OCI-LY1 (cell line): ENCODE measurements around the gene SGCD.

Experiments used
- H2AFZ ChIP-seq: fragments of 200-600 bp; sonication (generic), shearing (Covaris generic); 2 replicates; pipeline ENCODE4 v1.6.0; 2014; ENCODE audit warnings: antibody characterized with exemption, mild to moderate bottlenecking, low read length
- H3F3A ChIP-seq: fragments of 200-600 bp; sonication (generic), shearing (Covaris generic); 2 replicates; pipeline ENCODE4 v1.6.0; 2014; ENCODE audit warnings: mild to moderate bottlenecking, antibody characterized with exemption, low read length, moderate library complexity; ENCODE audit not compliant: insufficient read depth
- H3K27ac ChIP-seq: fragments of 200-600 bp; sonication (generic); 2 replicates; pipeline ENCODE4 v1.5.1; 2014; ENCODE audit warnings: low read length, mixed run types, mild to moderate bottlenecking, low read depth; ENCODE audit not compliant: poor library complexity, severe bottlenecking
- H3K27me3 ChIP-seq: fragments of 200-600 bp; sonication (generic); 2 replicates; pipeline ENCODE4 v1.6.0; 2014; ENCODE audit warnings: antibody characterized with exemption, mild to moderate bottlenecking, low read length, moderate library complexity; ENCODE audit not compliant: insufficient read depth
- H3K36me3 ChIP-seq: fragments of 200-600 bp; sonication (generic); 2 replicates; pipeline ENCODE4 v1.6.1; 2014; ENCODE audit warnings: mild to moderate bottlenecking, antibody characterized with exemption, low read length, moderate library complexity, mixed read lengths; ENCODE audit not compliant: insufficient read depth
- H3K4me1 ChIP-seq: fragments of 200-600 bp; sonication (generic); 2 replicates; pipeline ENCODE4 v1.5.1; 2014; ENCODE audit warnings: mild to moderate bottlenecking, low read length, moderate library complexity; ENCODE audit not compliant: insufficient read depth, severe bottlenecking
- H3K4me2 ChIP-seq: fragments of 200-600 bp; sonication (generic), shearing (Covaris generic); 2 replicates; pipeline ENCODE4 v1.6.1; 2014; ENCODE audit warnings: low read length
- H3K4me3 ChIP-seq: fragments of 200-600 bp; sonication (generic); 2 replicates; pipeline ENCODE4 v1.5.1; 2014; ENCODE audit warnings: low read length, low read depth, mild to moderate bottlenecking, mixed read lengths; ENCODE audit not compliant: poor library complexity, severe bottlenecking
- H3K79me2 ChIP-seq: fragments of 200-600 bp; shearing (Covaris generic); 2 replicates; pipeline ENCODE4 v1.6.1; 2016; ENCODE audit warnings: mixed run types, low read length, mixed read lengths; ENCODE audit not compliant: insufficient read depth
- H3K9ac ChIP-seq: fragments of 200-600 bp; sonication (generic), shearing (Covaris generic); 2 replicates; pipeline ENCODE4 v1.6.1; 2014; ENCODE audit warnings: mild to moderate bottlenecking, low read length, mixed read lengths
- H3K9me2 ChIP-seq: fragments of 200-600 bp; sonication (generic), shearing (Covaris generic); 2 replicates; pipeline ENCODE4 v1.6.1; 2014; ENCODE audit warnings: low read depth, mild to moderate bottlenecking, low read length, mixed read lengths
- H3K9me3 ChIP-seq: fragments of 200-600 bp; shearing (Covaris generic); 2 replicates; pipeline ENCODE4 v1.6.1; 2014; ENCODE audit warnings: low read length, mixed read lengths
- H4K20me1 ChIP-seq: fragments of 200-600 bp; sonication (generic), shearing (Covaris generic); 2 replicates; pipeline ENCODE4 v1.6.0; 2016; ENCODE audit warnings: mild to moderate bottlenecking, low read length; ENCODE audit not compliant: insufficient read depth
- EZH2 ChIP-seq: fragments of 200-600 bp; sonication (generic), shearing (Covaris generic); IDR thresholded peaks from 2 replicates; pipeline ENCODE4 v1.8.0; 2017; ENCODE audit warnings: borderline replicate concordance, mixed run types, mild to moderate bottlenecking, antibody characterized with exemption, low read length, moderate library complexity, mixed read lengths
- TF ChIP-seq, protein P1 (sequence below): fragments of 200-600 bp; sonication (generic), shearing (Covaris generic); IDR thresholded peaks from 2 replicates; pipeline ENCODE4 v1.5.1; 2017; ENCODE audit warnings: mild to moderate bottlenecking, antibody characterized with exemption, low read length, moderate library complexity, mixed read lengths

The SGCD gene

DNA sequence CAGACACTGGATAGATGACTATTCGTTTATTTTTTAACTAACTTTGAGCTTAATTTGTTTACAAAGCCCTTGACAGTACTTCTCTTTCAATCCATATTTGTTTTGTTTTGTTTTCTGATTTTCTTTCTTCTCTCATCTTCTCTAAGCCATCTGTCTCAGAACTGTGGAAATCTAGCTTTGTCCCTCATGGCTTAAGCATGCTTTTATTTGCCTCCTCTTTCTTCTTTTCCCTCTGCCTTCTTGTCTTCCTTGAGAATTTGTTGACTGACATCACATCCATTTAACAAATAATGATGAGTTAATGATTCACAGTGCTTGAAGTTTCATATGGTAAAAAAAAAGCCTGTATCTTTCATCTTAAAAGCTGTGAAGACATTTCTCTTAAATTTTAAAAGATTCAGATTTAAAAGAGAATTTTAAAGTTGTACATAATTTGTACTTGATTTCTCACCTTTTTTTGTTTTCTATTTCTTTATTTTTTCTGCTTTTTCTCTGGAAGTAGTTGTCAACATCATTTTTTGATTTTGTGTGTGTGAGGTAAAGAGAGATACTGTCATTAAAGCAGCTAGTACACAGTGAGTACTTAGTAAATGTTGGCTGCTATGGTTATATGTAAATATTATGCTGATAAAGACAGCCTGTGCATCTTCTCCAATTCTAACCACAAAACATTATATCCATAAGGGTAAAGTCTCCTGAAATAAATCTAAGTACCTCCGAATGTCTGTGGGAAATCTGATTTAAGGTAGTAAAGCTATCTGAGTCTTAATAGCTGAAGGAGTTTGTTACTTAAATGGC is 13.9 kb upstream of the SGCD start:
- H3F3A ChIP-seq: no peaks in the 10 kb centered on the region
- H3K27ac ChIP-seq: no peak overlapping the region
- H3K79me2 ChIP-seq: no peaks in the 10 kb centered on the region
- no peak overlapping the region for H2AFZ ChIP-seq
- no peak overlapping the region for H3K9ac ChIP-seq
- H3K9me2 ChIP-seq: no peaks in the 10 kb centered on the region
- H3K9me3 ChIP-seq: no peaks in the 10 kb centered on the region
- no peaks in the 10 kb centered on the region for H3K4me1 ChIP-seq
- H3K27me3 ChIP-seq: no peaks in the 10 kb centered on the region
- H3K36me3 ChIP-seq: no peaks in the 10 kb centered on the region
- H3K4me2 ChIP-seq: no peak overlapping the region
- H4K20me1 ChIP-seq: no peaks in the 10 kb centered on the region
- H3K4me3 ChIP-seq: no peak overlapping the region
- TF ChIP-seq, protein P1, sequence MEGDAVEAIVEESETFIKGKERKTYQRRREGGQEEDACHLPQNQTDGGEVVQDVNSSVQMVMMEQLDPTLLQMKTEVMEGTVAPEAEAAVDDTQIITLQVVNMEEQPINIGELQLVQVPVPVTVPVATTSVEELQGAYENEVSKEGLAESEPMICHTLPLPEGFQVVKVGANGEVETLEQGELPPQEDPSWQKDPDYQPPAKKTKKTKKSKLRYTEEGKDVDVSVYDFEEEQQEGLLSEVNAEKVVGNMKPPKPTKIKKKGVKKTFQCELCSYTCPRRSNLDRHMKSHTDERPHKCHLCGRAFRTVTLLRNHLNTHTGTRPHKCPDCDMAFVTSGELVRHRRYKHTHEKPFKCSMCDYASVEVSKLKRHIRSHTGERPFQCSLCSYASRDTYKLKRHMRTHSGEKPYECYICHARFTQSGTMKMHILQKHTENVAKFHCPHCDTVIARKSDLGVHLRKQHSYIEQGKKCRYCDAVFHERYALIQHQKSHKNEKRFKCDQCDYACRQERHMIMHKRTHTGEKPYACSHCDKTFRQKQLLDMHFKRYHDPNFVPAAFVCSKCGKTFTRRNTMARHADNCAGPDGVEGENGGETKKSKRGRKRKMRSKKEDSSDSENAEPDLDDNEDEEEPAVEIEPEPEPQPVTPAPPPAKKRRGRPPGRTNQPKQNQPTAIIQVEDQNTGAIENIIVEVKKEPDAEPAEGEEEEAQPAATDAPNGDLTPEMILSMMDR: no peak
- TF ChIP-seq EZH2: no peak

DNA sequence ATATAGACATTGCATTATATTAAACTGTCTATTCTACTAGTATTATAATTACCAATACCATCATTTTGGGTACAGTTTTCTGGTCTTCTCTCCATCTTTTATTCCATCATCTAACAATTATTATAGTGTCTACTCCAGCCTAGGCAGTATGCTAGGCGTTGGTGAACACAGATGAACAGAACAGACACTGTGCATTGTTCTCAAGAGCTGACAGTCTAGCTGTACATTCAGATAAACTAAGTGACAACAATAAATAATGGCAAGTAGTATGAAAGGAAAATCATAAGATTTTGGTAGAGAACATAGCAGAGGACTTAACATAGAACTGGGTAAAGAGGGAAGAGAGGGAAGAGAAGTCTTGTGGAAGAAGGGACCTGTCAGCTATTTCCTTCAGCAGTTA is 12.5 kb upstream of the SGCD start:
- no peak overlapping the region for H3K9ac ChIP-seq
- TF ChIP-seq EZH2: no peak
- TF ChIP-seq, protein P1: no peak
- H3K9me2 ChIP-seq: no peaks in the 10 kb centered on the region
- H2AFZ ChIP-seq: no peak overlapping the region
- H3K9me3 ChIP-seq: no peaks in the 10 kb centered on the region
- H3K4me1 ChIP-seq: no peaks in the 10 kb centered on the region
- no peaks in the 10 kb centered on the region for H3K27me3 ChIP-seq
- H4K20me1 ChIP-seq: no peaks in the 10 kb centered on the region
- H3K27ac ChIP-seq: no peak overlapping the region
- no peaks in the 10 kb centered on the region for H3F3A ChIP-seq
- H3K79me2 ChIP-seq: no peaks in the 10 kb centered on the region
- H3K4me3 ChIP-seq: no peak overlapping the region
- H3K4me2 ChIP-seq: no peak overlapping the region
- H3K36me3 ChIP-seq: no peaks in the 10 kb centered on the region

DNA sequence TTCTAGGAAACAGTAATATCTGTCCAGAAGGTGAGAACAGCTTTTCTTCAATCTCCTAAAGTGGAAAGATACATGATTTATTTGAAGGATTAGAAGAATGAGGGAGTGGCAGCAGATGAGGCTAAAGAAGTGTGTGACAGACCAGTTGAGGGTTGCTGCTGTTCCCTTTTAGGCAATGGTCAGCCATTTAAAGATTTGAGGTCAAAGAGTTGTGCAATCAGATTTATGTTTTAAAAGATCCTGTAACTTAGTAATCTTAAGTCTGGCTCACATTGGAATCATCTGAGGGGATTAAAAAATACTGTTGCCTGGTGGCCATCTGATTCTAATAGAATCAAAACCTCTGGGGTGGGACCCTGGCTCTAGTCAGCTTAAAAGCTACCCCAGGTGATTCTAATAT is 4.3 kb upstream of the SGCD start:
- no peaks in the 10 kb centered on the region for H3K9me3 ChIP-seq
- no peaks in the 10 kb centered on the region for H3K9me2 ChIP-seq
- no peak overlapping the region for H3K4me2 ChIP-seq
- no peaks in the 10 kb centered on the region for H3K4me1 ChIP-seq
- TF ChIP-seq EZH2: no peak
- TF ChIP-seq, protein P1: no peak
- no peaks in the 10 kb centered on the region for H4K20me1 ChIP-seq
- no peaks in the 10 kb centered on the region for H3K36me3 ChIP-seq
- H3K79me2 ChIP-seq: no peaks in the 10 kb centered on the region
- no peak overlapping the region for H2AFZ ChIP-seq
- H3K4me3 ChIP-seq: no peak overlapping the region
- H3F3A ChIP-seq: no peaks in the 10 kb centered on the region
- H3K9ac ChIP-seq: no peak overlapping the region
- no peaks in the 10 kb centered on the region for H3K27me3 ChIP-seq
- no peak overlapping the region for H3K27ac ChIP-seq
